ENCODE data around the gene HYAL1.
A peak's percentile ranks its signal among the peaks of the same experiment; 100 is the strongest.

Gene HYAL1

GRCh38 chr3:50264383-50264963 is 38.9 kb downstream of the HYAL1 start (continued):
- TF ChIP-seq IKZF3 (tag by site-specific recombination; IDR thresholded peaks at IDR 0.05): peak; percentile 86
- no peak for TF ChIP-seq BCL6B (tag by site-specific recombination; IDR thresholded peaks at IDR 0.05)
- peak; percentile 87 for TF ChIP-seq WT1 (tag by site-specific recombination; IDR thresholded peaks at IDR 0.05)
- no peak for TF ChIP-seq ZNF146 (tag by site-specific recombination; IDR thresholded peaks at IDR 0.05)
- no peak for TF ChIP-seq RBAK (tag by site-specific recombination; IDR thresholded peaks at IDR 0.05)
- no peak for TF ChIP-seq ZNF585B (tag by site-specific recombination; IDR thresholded peaks at IDR 0.05)
- peak; percentile 78 for TF ChIP-seq ZIC2 (tag by site-specific recombination; IDR thresholded peaks at IDR 0.05)
- no peak for TF ChIP-seq ZNF114 (tag by site-specific recombination; IDR thresholded peaks at IDR 0.05)
- 0 out of 2 replicates have a peak, but pooled peaks have one; percentile 17 for TF ChIP-seq HIC1 (tag by site-specific recombination; IDR thresholded peaks at IDR 0.05)
- no peak for TF ChIP-seq ZSCAN18 (tag by site-specific recombination; IDR thresholded peaks at IDR 0.05)
- no peak for TF ChIP-seq REST (tag by site-specific recombination; IDR thresholded peaks at IDR 0.05)
- TF ChIP-seq ZNF184 (tag by site-specific recombination; IDR thresholded peaks at IDR 0.05): no peak
- TF ChIP-seq ZNF404 (tag by site-specific recombination; IDR thresholded peaks at IDR 0.05): no peak
- peak; percentile 52; the same call in 1 of the 2 replicates for TF ChIP-seq ZBTB17 (tag by site-specific recombination; IDR thresholded peaks at IDR 0.05)
- 0 out of 2 replicates have a peak, but pooled peaks have one; percentile 48 for TF ChIP-seq ZNF324 (tag by site-specific recombination; IDR thresholded peaks at IDR 0.05)
- TF ChIP-seq KLF9 (tag by site-specific recombination; IDR thresholded peaks at IDR 0.05; ENCODE audit: low read depth): peak; percentile 74
- peak; percentile 52; the same call in 1 of the 2 replicates for TF ChIP-seq PATZ1 (tag by site-specific recombination; IDR thresholded peaks at IDR 0.05)
- no peak for TF ChIP-seq BCL11A (tag by site-specific recombination; IDR thresholded peaks at IDR 0.05; ENCODE audit: low read depth)
- peak; percentile 90 for TF ChIP-seq ZNF366 (tag by site-specific recombination; conservative IDR thresholded peaks at IDR 0.05)
- 0 out of 2 replicates have a peak, but pooled peaks have one; percentile 34 for TF ChIP-seq ZNF335 (tag by site-specific recombination; conservative IDR thresholded peaks at IDR 0.05)
- peak; percentile 20; the same call in 1 of the 2 replicates for TF ChIP-seq ZNF692 (tag by site-specific recombination; IDR thresholded peaks at IDR 0.05)
- TF ChIP-seq ZNF629 (tag by site-specific recombination; IDR thresholded peaks at IDR 0.05): peak; percentile 83
- TF ChIP-seq ZNF501 (tag by site-specific recombination; IDR thresholded peaks at IDR 0.05): no peak
- 0 out of 2 replicates have a peak, but pooled peaks have one; percentile 56 for TF ChIP-seq ZNF660 (tag by site-specific recombination; IDR thresholded peaks at IDR 0.05)
- TF ChIP-seq ZNF302 (tag by site-specific recombination; IDR thresholded peaks at IDR 0.05; ENCODE audit: low read depth): no peak
- no peak for TF ChIP-seq ZNF513 (tag by site-specific recombination; IDR thresholded peaks at IDR 0.05)
